SK-N-SH (cell line): Measurements from ENCODE around the gene RASEF.

Source experiments
- FOXM1 ChIP-seq: IDR thresholded peaks from 2 replicates; pipeline ENCODE4 v1.4.0; 2012; ENCODE audit warnings: low read depth, mild to moderate bottlenecking
- MAX ChIP-seq: IDR thresholded peaks from 2 replicates; pipeline ENCODE4 v1.4.0; 2012; ENCODE audit warnings: low read depth
- TAF1 ChIP-seq: IDR thresholded peaks from 2 replicates; pipeline ENCODE4 v1.6.1; 2012; ENCODE audit warnings: low read depth, mild to moderate bottlenecking, low read length, moderate library complexity, borderline replicate concordance
- USF2 ChIP-seq: fragments of 150-350 bp; IDR thresholded peaks from 2 replicates; pipeline ENCODE4 v1.6.1; 2017; ENCODE audit warnings: antibody characterized with exemption, low read length, low read depth, borderline replicate concordance
- TF ChIP-seq, protein P1 (sequence below): fragments of 200-600 bp; sonication (generic); IDR thresholded peaks from 2 replicates; pipeline ENCODE4 v1.6.1; 2017; ENCODE audit warnings: antibody characterized with exemption, mild to moderate bottlenecking, moderate library complexity
- TF ChIP-seq, protein P2 (sequence below): IDR thresholded peaks from 2 replicates; pipeline ENCODE4 v1.6.1; 2012; ENCODE audit warnings: mild to moderate bottlenecking, low read depth, low read length, moderate library complexity

GRCh38 chr9:83065233-83065632 lies 2.3 kb upstream of the RASEF start:
- TF ChIP-seq, protein P1, sequence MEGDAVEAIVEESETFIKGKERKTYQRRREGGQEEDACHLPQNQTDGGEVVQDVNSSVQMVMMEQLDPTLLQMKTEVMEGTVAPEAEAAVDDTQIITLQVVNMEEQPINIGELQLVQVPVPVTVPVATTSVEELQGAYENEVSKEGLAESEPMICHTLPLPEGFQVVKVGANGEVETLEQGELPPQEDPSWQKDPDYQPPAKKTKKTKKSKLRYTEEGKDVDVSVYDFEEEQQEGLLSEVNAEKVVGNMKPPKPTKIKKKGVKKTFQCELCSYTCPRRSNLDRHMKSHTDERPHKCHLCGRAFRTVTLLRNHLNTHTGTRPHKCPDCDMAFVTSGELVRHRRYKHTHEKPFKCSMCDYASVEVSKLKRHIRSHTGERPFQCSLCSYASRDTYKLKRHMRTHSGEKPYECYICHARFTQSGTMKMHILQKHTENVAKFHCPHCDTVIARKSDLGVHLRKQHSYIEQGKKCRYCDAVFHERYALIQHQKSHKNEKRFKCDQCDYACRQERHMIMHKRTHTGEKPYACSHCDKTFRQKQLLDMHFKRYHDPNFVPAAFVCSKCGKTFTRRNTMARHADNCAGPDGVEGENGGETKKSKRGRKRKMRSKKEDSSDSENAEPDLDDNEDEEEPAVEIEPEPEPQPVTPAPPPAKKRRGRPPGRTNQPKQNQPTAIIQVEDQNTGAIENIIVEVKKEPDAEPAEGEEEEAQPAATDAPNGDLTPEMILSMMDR, result no peak
- TF ChIP-seq TAF1 (no peak), USF2 (no peak), MAX (no peak), FOXM1 (no peak)
- TF ChIP-seq, protein P2, sequence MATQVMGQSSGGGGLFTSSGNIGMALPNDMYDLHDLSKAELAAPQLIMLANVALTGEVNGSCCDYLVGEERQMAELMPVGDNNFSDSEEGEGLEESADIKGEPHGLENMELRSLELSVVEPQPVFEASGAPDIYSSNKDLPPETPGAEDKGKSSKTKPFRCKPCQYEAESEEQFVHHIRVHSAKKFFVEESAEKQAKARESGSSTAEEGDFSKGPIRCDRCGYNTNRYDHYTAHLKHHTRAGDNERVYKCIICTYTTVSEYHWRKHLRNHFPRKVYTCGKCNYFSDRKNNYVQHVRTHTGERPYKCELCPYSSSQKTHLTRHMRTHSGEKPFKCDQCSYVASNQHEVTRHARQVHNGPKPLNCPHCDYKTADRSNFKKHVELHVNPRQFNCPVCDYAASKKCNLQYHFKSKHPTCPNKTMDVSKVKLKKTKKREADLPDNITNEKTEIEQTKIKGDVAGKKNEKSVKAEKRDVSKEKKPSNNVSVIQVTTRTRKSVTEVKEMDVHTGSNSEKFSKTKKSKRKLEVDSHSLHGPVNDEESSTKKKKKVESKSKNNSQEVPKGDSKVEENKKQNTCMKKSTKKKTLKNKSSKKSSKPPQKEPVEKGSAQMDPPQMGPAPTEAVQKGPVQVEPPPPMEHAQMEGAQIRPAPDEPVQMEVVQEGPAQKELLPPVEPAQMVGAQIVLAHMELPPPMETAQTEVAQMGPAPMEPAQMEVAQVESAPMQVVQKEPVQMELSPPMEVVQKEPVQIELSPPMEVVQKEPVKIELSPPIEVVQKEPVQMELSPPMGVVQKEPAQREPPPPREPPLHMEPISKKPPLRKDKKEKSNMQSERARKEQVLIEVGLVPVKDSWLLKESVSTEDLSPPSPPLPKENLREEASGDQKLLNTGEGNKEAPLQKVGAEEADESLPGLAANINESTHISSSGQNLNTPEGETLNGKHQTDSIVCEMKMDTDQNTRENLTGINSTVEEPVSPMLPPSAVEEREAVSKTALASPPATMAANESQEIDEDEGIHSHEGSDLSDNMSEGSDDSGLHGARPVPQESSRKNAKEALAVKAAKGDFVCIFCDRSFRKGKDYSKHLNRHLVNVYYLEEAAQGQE, result no peak
